ENCODE data around the gene CHDH.

Gene CHDH

GRCh38 chr3:53773611-53774368 lies 72.4 kb downstream of the CHDH start:
- no peak overlapping the region for H3K4me3 ChIP-seq (ENCODE audit: low read depth, low read length)
- peak; percentile 13 for DNase-seq (ENCODE audit: low read depth)
- no peak for TF ChIP-seq CTCF (IDR thresholded peaks at IDR 0.05; ENCODE audit: control insufficient read depth, extremely low read depth, insufficient read depth)

DNA sequence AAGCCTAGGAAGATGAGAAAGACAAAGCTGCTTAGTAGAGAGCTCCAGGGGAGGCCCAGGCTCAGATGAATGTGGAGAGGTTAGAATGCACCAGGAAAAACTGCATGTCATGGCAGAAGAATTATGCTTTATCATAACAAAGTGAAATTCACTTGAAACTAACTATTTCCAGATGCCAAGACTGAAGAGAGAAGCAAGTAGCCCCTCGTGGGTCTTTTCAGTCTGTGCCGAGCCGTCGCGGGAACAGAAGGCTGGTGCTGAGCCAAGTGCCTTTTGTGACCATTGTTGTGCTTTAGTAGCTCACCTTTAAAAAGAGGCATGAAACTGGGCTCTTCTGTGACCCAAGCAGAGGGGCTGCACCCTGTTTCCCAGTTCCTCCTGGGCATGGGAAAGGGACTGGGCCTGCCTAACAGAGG lies 73.2 kb downstream of the CHDH start:
- no peak for TF ChIP-seq CTCF (IDR thresholded peaks at IDR 0.05; ENCODE audit: control insufficient read depth, extremely low read depth, insufficient read depth)
- no peak overlapping the region for H3K4me3 ChIP-seq (ENCODE audit: low read depth, low read length)
- no peak for DNase-seq (ENCODE audit: low read depth)

GRCh38 chr3:53772562-53772961 lies 73.7 kb downstream of the CHDH start:
- no peak overlapping the region for H3K4me3 ChIP-seq (ENCODE audit: low read depth, low read length)
- no peak for TF ChIP-seq CTCF (IDR thresholded peaks at IDR 0.05; ENCODE audit: control insufficient read depth, extremely low read depth, insufficient read depth)

DNA sequence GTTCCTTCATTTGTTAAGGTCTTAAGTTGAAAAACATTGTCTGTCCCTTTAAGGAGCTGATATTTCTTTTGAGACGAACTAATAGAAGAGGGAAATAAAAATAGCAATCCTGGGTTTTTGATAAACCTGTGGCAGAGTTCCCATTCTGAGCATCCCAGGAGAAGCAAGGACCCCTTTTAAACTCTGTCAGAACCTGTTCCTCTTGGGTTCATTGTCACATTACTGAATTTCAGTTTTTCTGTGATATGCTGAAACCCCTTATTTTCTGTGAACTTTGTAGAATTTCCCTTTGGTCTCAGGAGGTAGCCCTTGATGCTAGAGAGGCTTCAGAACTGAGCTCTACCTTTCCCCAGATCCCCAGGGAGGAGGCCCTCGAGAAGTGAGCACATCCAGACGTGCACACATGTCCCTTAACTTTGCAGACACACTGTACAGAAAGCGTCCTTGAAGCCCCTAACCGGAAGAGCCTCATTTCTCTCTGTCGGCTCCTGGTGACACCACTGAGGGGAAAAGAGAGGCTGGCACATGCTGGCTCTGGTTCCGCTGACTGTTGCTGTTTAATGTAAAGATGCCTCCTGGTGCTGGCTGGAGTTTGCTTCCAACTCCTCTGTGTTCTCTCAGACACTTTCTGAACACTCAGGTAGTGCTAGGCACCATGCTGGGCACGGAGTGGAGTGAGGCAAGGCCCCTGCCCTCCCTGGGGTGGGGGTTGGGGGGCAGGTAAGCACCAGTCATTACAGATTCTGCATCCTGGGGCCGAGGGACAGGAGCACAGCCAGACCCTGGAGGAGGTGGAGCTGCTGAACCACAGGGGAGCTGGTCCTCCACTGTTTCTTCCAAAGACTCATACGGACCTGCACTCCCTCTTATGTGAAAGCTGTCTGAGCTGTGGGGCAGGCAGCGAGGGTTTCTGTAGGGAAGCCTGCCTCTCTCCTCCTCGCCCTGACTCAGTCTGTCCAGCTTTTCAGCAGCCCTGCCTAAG lies 77.5 kb downstream of the CHDH start:
- TF ChIP-seq CTCF (IDR thresholded peaks at IDR 0.05; ENCODE audit: control insufficient read depth, extremely low read depth, insufficient read depth) = no peak
- no peak for DNase-seq (ENCODE audit: low read depth)
- H3K4me3 ChIP-seq (ENCODE audit: low read depth, low read length) = no peak overlapping the region

More at GRCh38 chr3:53772562-53772961, 73.7 kb downstream of the CHDH start:
- DNase-seq (ENCODE audit: low read depth) = no peak

GRCh38 chr3:53766706-53767105 lies 79.5 kb downstream of the CHDH start:
- TF ChIP-seq CTCF (IDR thresholded peaks at IDR 0.05; ENCODE audit: control insufficient read depth, extremely low read depth, insufficient read depth) = no peak
- DNase-seq (ENCODE audit: low read depth) = no peak
- no peak overlapping the region for H3K4me3 ChIP-seq (ENCODE audit: low read depth, low read length)

DNA sequence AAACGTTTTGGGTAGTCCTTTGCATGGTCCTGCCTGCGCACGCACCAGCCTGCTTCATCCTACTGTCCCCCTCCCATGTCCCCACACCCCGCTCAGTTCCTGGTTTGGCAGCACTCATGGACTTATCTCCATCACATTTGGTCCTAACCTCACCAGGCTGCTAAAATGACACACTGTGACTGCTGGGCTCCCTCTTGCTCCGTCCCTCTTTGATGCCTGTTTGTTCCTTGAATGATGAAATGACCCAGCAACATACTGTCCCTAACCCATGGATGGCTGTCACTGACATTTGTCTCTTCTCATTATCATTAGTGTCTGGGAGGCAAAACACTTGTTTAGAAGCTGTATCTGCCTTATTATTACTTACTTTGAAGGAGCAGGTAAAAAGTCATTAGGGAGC lies 80.5 kb downstream of the CHDH start:
- DNase-seq (ENCODE audit: low read depth) = no peak
- no peak for TF ChIP-seq CTCF (IDR thresholded peaks at IDR 0.05; ENCODE audit: control insufficient read depth, extremely low read depth, insufficient read depth)
- no peak overlapping the region for H3K4me3 ChIP-seq (ENCODE audit: low read depth, low read length)
